Esophagus squamous epithelium (tissue), 4 donors: ENCODE results near the gene TMEM61.

ENCODE experiments used
- POLR2A ChIP-seq, 4 donors: fragments of 450-650 bp; IDR thresholded peaks; one replicate each; pipeline ENCODE4 v1.6.1; 2017; ENCODE audit warnings: antibody characterized with exemption in 4 of 4, mild to moderate bottlenecking in 4 of 4, moderate library complexity in 3 of 4
- TF ChIP-seq, protein P1 (sequence below), 6 experiments: fragments of 450-650 bp in 4 of 6; fragments of 200-600 bp in 2 of 6; sonication (generic) in 2 of 6; IDR thresholded peaks; one replicate each; pipeline ENCODE4 v1.5.1; 2016 to 2019; ENCODE audit warnings: antibody characterized with exemption in 6 of 6, mild to moderate bottlenecking in 4 of 6, moderate library complexity in 4 of 6

DNA sequence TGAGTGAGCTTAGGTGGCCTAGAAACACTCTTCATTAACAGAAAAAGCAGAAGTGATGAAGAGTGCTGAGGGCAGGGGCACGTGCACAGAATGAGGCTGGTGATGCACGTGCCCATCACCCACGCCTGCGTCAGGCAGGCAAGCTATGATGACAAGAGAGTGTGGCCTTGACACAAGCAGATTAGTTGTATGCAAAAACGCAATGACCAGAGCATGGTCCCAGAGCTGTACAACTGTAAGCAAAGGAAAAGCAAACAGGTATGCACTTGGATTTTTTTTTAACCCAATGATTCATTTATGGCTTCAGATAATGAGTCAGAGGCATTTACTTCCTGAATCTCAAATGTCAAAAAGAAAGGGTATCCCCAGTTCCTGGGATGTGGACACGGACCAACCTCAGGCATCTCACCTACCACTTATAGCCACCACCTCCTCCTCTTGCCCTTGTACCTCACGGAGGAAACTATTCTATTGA is 9.1 kb upstream of the TMEM61 start:
- TF ChIP-seq, protein P1, sequence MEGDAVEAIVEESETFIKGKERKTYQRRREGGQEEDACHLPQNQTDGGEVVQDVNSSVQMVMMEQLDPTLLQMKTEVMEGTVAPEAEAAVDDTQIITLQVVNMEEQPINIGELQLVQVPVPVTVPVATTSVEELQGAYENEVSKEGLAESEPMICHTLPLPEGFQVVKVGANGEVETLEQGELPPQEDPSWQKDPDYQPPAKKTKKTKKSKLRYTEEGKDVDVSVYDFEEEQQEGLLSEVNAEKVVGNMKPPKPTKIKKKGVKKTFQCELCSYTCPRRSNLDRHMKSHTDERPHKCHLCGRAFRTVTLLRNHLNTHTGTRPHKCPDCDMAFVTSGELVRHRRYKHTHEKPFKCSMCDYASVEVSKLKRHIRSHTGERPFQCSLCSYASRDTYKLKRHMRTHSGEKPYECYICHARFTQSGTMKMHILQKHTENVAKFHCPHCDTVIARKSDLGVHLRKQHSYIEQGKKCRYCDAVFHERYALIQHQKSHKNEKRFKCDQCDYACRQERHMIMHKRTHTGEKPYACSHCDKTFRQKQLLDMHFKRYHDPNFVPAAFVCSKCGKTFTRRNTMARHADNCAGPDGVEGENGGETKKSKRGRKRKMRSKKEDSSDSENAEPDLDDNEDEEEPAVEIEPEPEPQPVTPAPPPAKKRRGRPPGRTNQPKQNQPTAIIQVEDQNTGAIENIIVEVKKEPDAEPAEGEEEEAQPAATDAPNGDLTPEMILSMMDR (IDR thresholded peaks at IDR 0.05) = no peak
- no peak for TF ChIP-seq POLR2A (IDR thresholded peaks at IDR 0.05)
